ENCODE results near the gene CCDC70.

DNA sequence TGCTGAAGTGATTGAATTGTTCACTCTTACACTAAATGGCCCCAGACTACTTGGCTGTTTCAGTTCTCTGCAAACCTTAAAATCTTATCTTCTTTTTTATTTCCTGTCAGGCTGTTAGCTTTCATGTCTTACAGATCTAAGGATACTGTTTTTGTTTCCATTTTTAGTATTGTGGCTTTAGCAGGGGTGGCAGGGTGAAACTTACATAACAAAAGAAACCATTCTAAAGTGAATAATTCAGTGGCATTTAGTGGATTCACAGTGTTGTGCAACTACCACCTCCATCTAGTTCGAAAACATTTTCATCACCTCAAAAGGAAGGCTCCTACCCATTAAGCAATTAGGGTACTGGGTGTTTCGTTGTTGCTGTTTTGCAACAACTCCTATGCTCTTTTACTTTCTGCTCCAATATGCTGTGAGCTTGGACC, 36.6 kb upstream of the CCDC70 start:
- TF ChIP-seq CREB5 (CRISPR knock-in tag; IDR thresholded peaks at IDR 0.05; ENCODE audit: low read depth): no peak
- TF ChIP-seq CSRNP3 (CRISPR knock-in tag; IDR thresholded peaks at IDR 0.05): no peak
- no peak for TF ChIP-seq OSR1 (CRISPR knock-in tag; IDR thresholded peaks at IDR 0.05)

Data from SK-N-SH treated with all-trans-retinoic acid at 6 μM for 48 hours (cell line).